Right lung (tissue), 10 donors: Measurements from ENCODE around the gene PSG3. TPM values are rescaled to one million over a fixed set of nuclear protein-coding genes. Genes with fewer than 3 reads are reported as not detected.
"Not testable (repeated sequence)": the region's sequence is repeated elsewhere in the genome, so short reads cannot be mapped to it uniquely, and the experiment has no call there.

Experiments
- DNase-seq, 2 donors: peaks; one replicate each; pipeline ENCODE4 v3.0.0-alpha.2; 2013
- long read RNA-seq, 8 donors: transcript quantifications; one replicate each; lab custom pipeline, GENCODE V29; 2026
- polyA plus RNA-seq, 5 donors: library from polyadenylated mRNA; unstranded; fragments of 120-200 nt; gene quantifications; one replicate each; pipeline versions ENCODE4 v1.2.1 to v1.2.3, GENCODE V29; 2013; ENCODE audit warnings: inconsistent platforms in 1 of 5, low replicate concordance in 1 of 5; ENCODE audit not compliant: insufficient read length in 5 of 5, insufficient read depth in 1 of 5

PSG3 gene
- polyA plus RNA-seq: under 1 TPM in 1 of 5 donors, not detected in 4; 0.34 TPM
- long read RNA-seq, donor 1, transcript PSG3-201 (7 exons, 1,961 nt): major isoform, 9 of 23 reads
- long read RNA-seq, donor 1, partial matches to known transcripts: 11 of 23 reads
- long read RNA-seq, donor 1, other reads (novel, unspliced or antisense): 0 of 23 reads
- long read RNA-seq, donor 2: 0 reads
- long read RNA-seq, donor 3: 0 reads
- long read RNA-seq, donor 4: 0 reads
- long read RNA-seq, donor 5, partial matches to known transcripts: 0 of 1 reads
- long read RNA-seq, donor 5, other reads (novel, unspliced or antisense): 0 of 1 reads
- long read RNA-seq, donor 6: 0 reads
- long read RNA-seq, donor 7: 0 reads
- long read RNA-seq, donor 8, partial matches to known transcripts: 0 of 1 reads
- long read RNA-seq, donor 8, other reads (novel, unspliced or antisense): 0 of 1 reads

DNA sequence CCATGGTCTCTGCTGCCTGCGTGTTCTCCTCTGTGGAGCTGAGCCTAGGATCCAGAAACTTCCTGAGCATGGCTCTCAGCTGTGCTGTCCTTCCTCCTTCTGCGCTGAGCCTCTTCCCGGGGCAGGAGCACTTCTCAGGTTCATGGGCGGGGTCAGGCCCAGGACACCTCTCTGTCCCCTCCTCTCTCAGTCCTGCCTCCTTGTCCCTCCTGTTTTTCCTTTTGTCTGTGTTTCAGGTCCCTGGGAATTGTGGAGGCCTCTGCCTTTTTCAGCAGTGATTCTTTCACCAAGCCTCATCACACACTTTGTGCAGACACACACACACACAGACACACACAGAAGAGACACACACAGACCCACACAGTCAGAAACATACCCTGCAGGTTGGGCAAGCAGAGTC, at the start of gene PSG3:
PSG3 (minus strand) TSS at position 101 of the 400 bp plus-strand sequence; CDS start at position 4, 97 bp downstream.
- DNase-seq: not testable (repeated sequence)

GRCh38 chr19:42788766-42789165, 48.5 kb upstream of the PSG3 start:
- not testable (repeated sequence) for DNase-seq

GRCh38 chr19:42787766-42788165, 47.5 kb upstream of the PSG3 start:
- DNase-seq: not testable (repeated sequence)

DNA sequence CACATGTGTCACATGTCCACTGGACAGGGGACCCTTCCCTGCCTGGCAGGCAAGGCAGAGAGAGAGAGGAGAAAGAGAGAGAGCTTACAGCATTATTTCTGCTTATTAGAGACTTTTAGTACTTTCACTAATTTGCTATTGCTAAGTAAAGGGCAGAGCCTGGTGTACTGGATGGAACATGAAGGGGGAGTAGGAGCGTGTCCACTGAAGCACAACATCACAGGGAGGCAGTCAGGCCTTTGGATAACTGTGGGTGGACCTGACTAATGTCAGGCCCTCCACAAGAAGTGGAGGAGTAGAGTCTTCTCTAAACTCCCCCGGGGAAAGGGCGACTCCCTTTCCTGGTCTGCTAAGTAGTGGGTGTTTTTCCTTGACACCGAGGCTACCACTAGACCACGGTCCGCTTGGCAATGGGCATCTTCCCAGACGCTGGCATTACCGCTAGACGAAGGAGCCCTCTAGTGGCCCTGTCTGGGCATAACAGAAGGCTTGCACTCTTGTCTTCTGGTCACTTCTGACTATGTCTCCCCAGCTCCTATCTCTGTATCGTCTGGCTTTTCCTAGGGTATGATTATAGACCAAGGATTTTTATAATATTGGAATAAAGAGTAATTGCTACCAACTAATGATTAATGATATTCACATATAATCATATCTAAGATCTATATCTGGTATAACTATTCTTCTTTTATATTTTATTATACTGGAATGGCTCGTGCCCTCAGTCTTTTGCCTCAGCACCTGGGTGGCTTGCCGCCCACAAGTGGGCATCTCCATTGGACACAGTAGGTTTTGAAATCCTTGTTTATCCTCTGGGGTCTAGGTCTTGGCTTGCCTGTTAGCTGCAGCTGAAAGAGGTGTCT, 36.7 kb upstream of the PSG3 start:
- peak in 1 of 2 donors; percentile 0 for DNase-seq

GRCh38 chr19:42774510-42775158, 34.4 kb upstream of the PSG3 start:
- DNase-seq: not testable (repeated sequence)

DNA sequence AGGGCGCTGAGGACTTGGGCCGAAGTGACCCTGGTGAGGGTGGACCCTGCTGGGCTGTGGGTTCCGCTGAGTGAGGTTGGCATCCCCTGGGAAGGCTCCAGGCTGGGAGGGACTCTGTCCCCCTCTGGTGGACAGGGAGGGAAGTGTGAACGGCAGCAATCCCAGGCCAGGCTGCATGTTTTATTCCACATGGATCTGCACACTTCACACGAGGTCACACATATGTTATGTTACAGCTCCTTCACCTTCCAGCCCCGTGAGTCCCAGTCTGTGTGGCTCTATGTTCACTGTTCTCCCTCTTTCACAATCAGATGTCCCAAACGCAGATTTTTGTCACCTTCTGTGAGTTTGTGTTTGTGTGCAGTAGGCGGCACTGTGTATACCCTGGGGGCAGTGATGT, 27.0 kb upstream of the PSG3 start:
- not testable (repeated sequence) for DNase-seq

- DNase-seq: not testable (repeated sequence)
Measured at GRCh38 chr19:42766871-42767270, 26.6 kb upstream of the PSG3 start.

- DNase-seq: no peak
Measured at GRCh38 chr19:42764836-42765235, 24.6 kb upstream of the PSG3 start.

- no peak for DNase-seq
Measured at GRCh38 chr19:42762789-42763188, 22.5 kb upstream of the PSG3 start.

DNA sequence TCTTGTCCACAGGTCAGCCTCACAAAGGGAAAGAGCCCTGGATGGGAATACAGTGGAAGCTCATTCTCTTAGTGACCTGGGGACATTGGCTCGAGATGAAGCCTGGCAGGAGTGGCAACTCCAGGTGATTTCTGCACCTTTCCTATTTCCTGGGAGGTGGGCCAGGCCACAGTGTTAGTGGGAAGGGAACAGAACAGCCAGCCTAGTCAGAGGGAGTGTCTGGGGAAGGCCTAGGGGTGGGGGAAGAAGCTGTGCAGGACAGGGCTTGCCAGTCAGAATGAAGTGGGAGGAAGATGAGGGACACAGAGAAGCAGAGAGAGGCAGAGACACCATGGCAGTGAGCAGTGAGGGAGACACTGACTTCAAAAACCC, 21.6 kb upstream of the PSG3 start:
- not testable (repeated sequence) for DNase-seq

GRCh38 chr19:42760954-42761923, 21.0 kb upstream of the PSG3 start:
- not testable (repeated sequence) for DNase-seq

GRCh38 chr19:42758667-42759066, 18.4 kb upstream of the PSG3 start:
- DNase-seq: not testable (repeated sequence)

DNA sequence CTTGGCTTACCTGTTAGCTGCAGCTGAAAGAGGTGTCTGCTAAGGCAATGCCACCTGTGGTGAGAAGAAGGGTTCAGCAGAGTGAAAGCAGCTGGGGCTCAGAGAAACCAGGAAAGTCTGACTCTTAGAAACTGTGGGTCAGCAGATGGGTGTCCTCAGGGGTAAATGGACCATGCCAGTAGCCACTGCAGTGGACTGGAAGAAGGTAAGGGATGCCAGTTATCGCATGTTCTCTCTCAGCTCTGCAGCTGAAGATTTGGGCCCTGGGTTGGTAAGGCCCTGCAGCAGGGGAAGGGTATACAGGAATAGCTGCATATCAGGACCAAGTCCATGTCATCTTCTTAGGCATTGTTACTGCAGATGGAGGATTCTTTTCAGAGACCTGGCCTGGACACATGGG, 12.0 kb upstream of the PSG3 start:
- DNase-seq: not testable (repeated sequence)

- DNase-seq: not testable (repeated sequence)
Measured at GRCh38 chr19:42741726-42742607, 1.7 kb upstream of the PSG3 start.

- DNase-seq: not testable (repeated sequence)
Measured at GRCh38 chr19:42737581-42738011, 2.7 kb downstream of the PSG3 start.

- not testable (repeated sequence) for DNase-seq
Measured at GRCh38 chr19:42728341-42728740, 11.9 kb downstream of the PSG3 start.

DNA sequence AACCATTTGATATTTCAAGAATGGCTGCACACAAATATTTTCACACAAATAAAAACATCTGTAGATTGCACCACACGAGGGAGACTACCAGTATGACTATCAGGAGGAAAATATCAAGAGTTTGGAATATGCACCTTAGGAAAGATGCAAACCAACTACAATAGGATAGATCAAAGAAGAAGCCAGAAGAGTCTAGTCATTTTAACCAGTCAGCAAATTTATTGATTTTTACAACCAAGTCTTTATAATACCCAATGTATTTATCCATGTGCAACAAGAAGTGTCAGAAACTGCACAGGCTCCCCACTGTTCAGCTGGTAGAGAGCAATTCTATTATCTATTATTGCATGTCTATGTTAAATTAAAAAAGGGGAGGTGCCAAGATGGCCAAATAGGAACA, 26.3 kb downstream of the PSG3 start:
- not testable (repeated sequence) for DNase-seq

DNA sequence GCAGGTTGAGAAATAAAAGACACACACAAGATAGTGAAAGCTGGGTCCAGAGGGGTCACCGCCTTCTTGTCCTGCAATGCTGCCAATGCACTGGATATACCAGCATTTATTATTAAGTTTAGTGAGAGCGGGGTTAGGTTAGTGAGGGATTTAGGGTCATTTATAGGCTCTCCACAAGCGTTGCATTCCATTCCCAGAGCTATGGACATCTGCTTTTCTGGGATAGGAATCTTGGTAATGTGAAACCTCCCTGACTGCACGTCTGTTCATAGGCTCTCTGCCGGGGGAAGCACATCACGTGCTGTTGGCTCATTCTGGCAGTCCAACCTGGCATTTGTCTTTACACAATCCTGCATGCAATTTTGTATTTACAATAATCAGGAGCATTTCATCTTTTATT, 27.5 kb downstream of the PSG3 start:
- DNase-seq: not testable (repeated sequence)

DNA sequence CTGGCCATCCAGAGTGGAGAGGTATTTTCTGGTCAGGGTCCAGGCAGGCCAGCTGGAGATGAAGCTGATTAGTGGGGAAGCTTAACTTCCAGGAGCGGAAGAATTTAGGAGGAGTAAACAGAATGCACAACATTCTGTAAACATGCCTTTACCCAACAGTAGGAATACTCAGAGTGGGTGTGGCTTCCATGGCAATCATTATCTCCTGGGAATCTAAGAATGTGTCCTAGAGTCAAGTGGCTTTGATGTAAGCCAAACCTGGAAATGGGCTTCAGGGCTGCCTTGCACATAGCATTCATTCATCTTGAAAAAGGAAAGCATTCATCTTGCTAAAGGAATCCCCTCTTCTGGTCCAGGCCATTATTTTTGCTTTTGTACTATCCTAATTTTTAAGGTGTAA, 29.3 kb downstream of the PSG3 start:
- not testable (repeated sequence) for DNase-seq

GRCh38 chr19:42697884-42698283, 42.4 kb downstream of the PSG3 start:
- no peak for DNase-seq
